ENCODE measurements around the gene SHKBP1. TPM values are rescaled to one million over a fixed set of nuclear protein-coding genes. Genes with fewer than 3 reads are reported as not detected.

Gene SHKBP1
- total and polyA plus RNA-seq, 2 of the 4 experiments (the other 2 are of a cell fraction) = 15.6 to 94.0 TPM

- TF ChIP-seq MXI1 (IDR thresholded peaks at IDR 0.05; ENCODE audit: borderline replicate concordance, low read depth, low read length) (no peak), MAFK (IDR thresholded peaks at IDR 0.05; ENCODE audit: low read depth, low read length) (no peak), RAD21 (IDR thresholded peaks at IDR 0.05; ENCODE audit: low read length) (no peak), SMC3 (IDR thresholded peaks at IDR 0.05; ENCODE audit: low read depth, low read length) (no peak), MAZ (IDR thresholded peaks at IDR 0.05; ENCODE audit: borderline replicate concordance, low read depth, low read length) (no peak), CTCF (conservative IDR thresholded peaks at IDR 0.05; ENCODE audit: low read depth, low read length) (no peak), FOS (IDR thresholded peaks at IDR 0.05; ENCODE audit: low read depth, low read length) (no peak), RFX5 (IDR thresholded peaks at IDR 0.05; ENCODE audit: low read depth, low read length) (no peak), CHD1 (IDR thresholded peaks at IDR 0.05; ENCODE audit: low read depth, low read length) (no peak), RCOR1 (IDR thresholded peaks at IDR 0.05; ENCODE audit: insufficient replicate concordance, low read length) (no peak), NFE2L2 (IDR thresholded peaks at IDR 0.05; ENCODE audit: low read depth, low read length) (no peak)
- TF ChIP-seq, protein P1, sequence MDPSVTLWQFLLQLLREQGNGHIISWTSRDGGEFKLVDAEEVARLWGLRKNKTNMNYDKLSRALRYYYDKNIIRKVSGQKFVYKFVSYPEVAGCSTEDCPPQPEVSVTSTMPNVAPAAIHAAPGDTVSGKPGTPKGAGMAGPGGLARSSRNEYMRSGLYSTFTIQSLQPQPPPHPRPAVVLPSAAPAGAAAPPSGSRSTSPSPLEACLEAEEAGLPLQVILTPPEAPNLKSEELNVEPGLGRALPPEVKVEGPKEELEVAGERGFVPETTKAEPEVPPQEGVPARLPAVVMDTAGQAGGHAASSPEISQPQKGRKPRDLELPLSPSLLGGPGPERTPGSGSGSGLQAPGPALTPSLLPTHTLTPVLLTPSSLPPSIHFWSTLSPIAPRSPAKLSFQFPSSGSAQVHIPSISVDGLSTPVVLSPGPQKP (IDR thresholded peaks at IDR 0.05; ENCODE audit: borderline replicate concordance, low read depth, low read length) = no peak
- Histone ChIP-seq H3K9ac (ENCODE audit: low read depth, low read length) (no peak overlapping the region), H2BK15ac (ENCODE audit: low read depth, low read length) (no peak overlapping the region), H3K79me1 (ENCODE audit: low read depth in 1 of 2, low read length in 2 of 2) (peaks cover 0 to 12% of the 10 kb centered on the region in 2 experiments; a peak in 2 of 4 replicates), H2BK120ac (ENCODE audit: low read depth, low read length) (no peak overlapping the region), H4K5ac (ENCODE audit: low read depth, low read length) (no peak overlapping the region), H3K23ac (ENCODE audit: low read depth, low read length) (no peak overlapping the region), H3K18ac (ENCODE audit: low read depth, low read length) (no peak overlapping the region), H2BK20ac (ENCODE audit: low read depth, low read length) (no peak overlapping the region), H3K9me3 (ENCODE audit: control insufficient read depth, insufficient read depth, low read length) (no peaks in the 10 kb centered on the region), H3K27me3 (ENCODE audit: control insufficient read depth, insufficient read depth, low read length) (no peaks in the 10 kb centered on the region), H2AFZ (replicated peaks; ENCODE audit: low read length, poor library complexity) (no peak overlapping the region), H3K4me3 (ENCODE audit: insufficient read depth, low read depth, low read length) (no peak overlapping the region), H2AK5ac (ENCODE audit: low read depth, low read length) (no peak overlapping the region), H3K9me1 (ENCODE audit: insufficient read depth, low read length) (peaks cover 13% of the 10 kb centered on the region), H2AK9ac (replicated peaks; ENCODE audit: low read depth, low read length, poor library complexity) (no peak overlapping the region), H3K14ac (replicated peaks; ENCODE audit: low read depth, low read length) (no peak overlapping the region), H3K36me3 (ENCODE audit: control insufficient read depth, insufficient read depth, low read length) (peaks cover 27% of the 10 kb centered on the region; the same call in 1 of the 2 replicates), H3K27ac (ENCODE audit: insufficient read depth, low read length) (no peak overlapping the region), H2BK5ac (ENCODE audit: low read depth, low read length, poor library complexity, severe bottlenecking) (no peak overlapping the region), H4K8ac (ENCODE audit: low read depth in 2 of 2, low read length in 2 of 2) (no peak overlapping the region), H3K56ac (ENCODE audit: extremely low read depth, insufficient read depth, low read length) (no peak overlapping the region), H4K20me1 (ENCODE audit: insufficient read depth, low read length) (no peaks in the 10 kb centered on the region), H3K4me2 (ENCODE audit: low read depth, low read length) (no peak overlapping the region), H3K4me1 (ENCODE audit: control insufficient read depth, insufficient read depth, low read length) (peaks cover 16% of the 10 kb centered on the region; the same call in 1 of the 2 replicates), H3K4ac (ENCODE audit: low read depth, low read length) (no peak overlapping the region), H4K91ac (ENCODE audit: insufficient read depth, low read depth, low read length) (no peak overlapping the region)
- DNase-seq (no peak), ATAC-seq (ENCODE audit: low read depth) (no peak)
- in situ Hi-C loops (cut with MboI; ENCODE audit: low sequenced_read_pairs) (loop anchor here (10.0 kb wide), 1 partner anchor 304 kb away; no protein-coding TSS in a partner anchor), intact Hi-C loops (cut with micrococcal nuclease) (no loop called here), dilution Hi-C loops (cut with HindIII; ENCODE audit: low sequenced_read_pairs, unreplicated experiment) (no loop called here)
- ChIA-PET CTCF (no interaction called here), POLR2A (ENCODE audit: unreplicated experiment) (no interaction called here)
- WGBS, 2 experiments (ENCODE audit: extremely low coverage in 2 of 2, insufficient read length in 1 of 2) = 100% methylated on average over 2 of the region's 4 CpGs; no CpG with 5 or more reads in 1 of the 2 experiments
- BruUV-seq (replicated peaks) = no TSS peak
Observed at GRCh38 chr19:40608957-40609356, 32.3 kb downstream of the SHKBP1 start.

Data from IMR-90 (cell line).